HL-60 (cell line): ENCODE results near the gene DDX47.
"Not testable (repeated sequence)": the region's sequence is repeated elsewhere in the genome, so short reads cannot be mapped to it uniquely, and the experiment has no call there.

Experiments
- DNase-seq, 2 experiments: peaks; one replicate each; pipeline ENCODE4 v3.0.0-alpha.2; 2010 to 2020; ENCODE audit warnings: low read depth in 1 of 2, low spot score in 1 of 2
- H3K27ac ChIP-seq: fragments of 250-450 bp; sonication (Bioruptor Pico); replicated peaks from 2 replicates; pipeline ENCODE4 v1.5.1; 2020; ENCODE audit warnings: mild to moderate bottlenecking, moderate library complexity
- H3K27me3 ChIP-seq: fragments of 250-450 bp; sonication (Bioruptor Pico); 2 replicates; pipeline ENCODE4 v1.5.1; 2021; ENCODE audit warnings: mild to moderate bottlenecking, moderate library complexity; ENCODE audit not compliant: insufficient read depth, poor library complexity, severe bottlenecking
- H3K4me3 ChIP-seq: replicated peaks from 2 replicates; pipeline ENCODE4 v1.5.1; 2011; ENCODE audit warnings: mild to moderate bottlenecking, control low read depth, low read length; ENCODE audit not compliant: insufficient read depth
- GABPA ChIP-seq: IDR thresholded peaks from 2 replicates; pipeline ENCODE4 v1.6.1; 2012; ENCODE audit warnings: low read depth
- POLR2AphosphoS5 ChIP-seq: IDR thresholded peaks from 2 replicates; pipeline ENCODE4 v1.6.1; 2012; ENCODE audit warnings: low read depth
- SPI1 ChIP-seq: IDR thresholded peaks from 2 replicates; pipeline ENCODE4 v1.6.1; 2012; ENCODE audit warnings: low read depth, mild to moderate bottlenecking, borderline replicate concordance
- TF ChIP-seq, protein P1 (sequence below): IDR thresholded peaks from 2 replicates; pipeline ENCODE4 v1.6.1; 2012; ENCODE audit warnings: low read depth; ENCODE audit not compliant: insufficient replicate concordance
- TF ChIP-seq, protein P2 (sequence below): IDR thresholded peaks from one replicate; pipeline ENCODE4 v1.5.1; 2011; ENCODE audit warnings: low read length, control low read depth, inconsistent platforms; ENCODE audit not compliant: insufficient read depth

Gene DDX47

DNA sequence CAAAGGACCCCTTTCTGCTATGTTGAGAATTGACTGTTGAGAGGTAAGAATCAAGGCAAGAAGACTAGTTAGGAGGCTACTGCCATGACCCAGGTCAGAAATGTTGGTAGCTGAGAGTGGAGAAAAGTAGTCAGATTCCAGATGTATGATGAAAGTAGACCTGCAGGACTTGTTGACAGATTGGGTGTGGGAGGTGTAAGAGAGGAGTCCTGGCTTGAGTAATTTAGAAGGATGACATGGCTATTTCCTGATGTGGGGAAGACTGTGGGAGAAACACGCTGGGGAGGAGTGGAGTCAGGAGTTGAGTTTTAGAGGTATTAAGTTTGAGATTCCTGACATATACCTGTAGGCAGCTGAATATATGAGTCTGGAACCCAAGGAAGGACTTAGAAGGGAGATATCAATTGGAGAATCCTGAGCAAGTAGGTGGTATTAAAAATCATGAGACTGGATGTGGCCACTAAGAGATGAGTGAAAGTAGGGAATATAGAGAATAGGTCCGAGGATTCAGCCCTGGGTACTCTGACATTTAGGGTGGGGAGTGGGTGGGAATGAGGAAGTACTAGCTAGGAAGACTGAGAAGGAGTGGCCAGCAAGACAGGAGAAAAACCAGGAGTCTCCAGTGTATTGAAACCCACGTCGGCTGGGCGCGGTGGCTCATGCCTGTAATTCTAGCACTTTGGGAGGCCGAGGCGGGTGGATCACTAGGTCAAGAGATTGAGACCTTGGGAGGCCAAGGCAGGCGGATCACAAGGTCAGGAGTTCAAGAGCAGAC lies 12.6 kb upstream of the DDX47 start:
- no peaks in the 10 kb centered on the region for H3K27me3 ChIP-seq
- no peak overlapping the region for H3K4me3 ChIP-seq
- no peak for DNase-seq
- TF ChIP-seq, protein P1, sequence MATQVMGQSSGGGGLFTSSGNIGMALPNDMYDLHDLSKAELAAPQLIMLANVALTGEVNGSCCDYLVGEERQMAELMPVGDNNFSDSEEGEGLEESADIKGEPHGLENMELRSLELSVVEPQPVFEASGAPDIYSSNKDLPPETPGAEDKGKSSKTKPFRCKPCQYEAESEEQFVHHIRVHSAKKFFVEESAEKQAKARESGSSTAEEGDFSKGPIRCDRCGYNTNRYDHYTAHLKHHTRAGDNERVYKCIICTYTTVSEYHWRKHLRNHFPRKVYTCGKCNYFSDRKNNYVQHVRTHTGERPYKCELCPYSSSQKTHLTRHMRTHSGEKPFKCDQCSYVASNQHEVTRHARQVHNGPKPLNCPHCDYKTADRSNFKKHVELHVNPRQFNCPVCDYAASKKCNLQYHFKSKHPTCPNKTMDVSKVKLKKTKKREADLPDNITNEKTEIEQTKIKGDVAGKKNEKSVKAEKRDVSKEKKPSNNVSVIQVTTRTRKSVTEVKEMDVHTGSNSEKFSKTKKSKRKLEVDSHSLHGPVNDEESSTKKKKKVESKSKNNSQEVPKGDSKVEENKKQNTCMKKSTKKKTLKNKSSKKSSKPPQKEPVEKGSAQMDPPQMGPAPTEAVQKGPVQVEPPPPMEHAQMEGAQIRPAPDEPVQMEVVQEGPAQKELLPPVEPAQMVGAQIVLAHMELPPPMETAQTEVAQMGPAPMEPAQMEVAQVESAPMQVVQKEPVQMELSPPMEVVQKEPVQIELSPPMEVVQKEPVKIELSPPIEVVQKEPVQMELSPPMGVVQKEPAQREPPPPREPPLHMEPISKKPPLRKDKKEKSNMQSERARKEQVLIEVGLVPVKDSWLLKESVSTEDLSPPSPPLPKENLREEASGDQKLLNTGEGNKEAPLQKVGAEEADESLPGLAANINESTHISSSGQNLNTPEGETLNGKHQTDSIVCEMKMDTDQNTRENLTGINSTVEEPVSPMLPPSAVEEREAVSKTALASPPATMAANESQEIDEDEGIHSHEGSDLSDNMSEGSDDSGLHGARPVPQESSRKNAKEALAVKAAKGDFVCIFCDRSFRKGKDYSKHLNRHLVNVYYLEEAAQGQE, result no peak
- TF ChIP-seq SPI1 (no peak), POLR2AphosphoS5 (no peak), GABPA (no peak)
- TF ChIP-seq, protein P2, sequence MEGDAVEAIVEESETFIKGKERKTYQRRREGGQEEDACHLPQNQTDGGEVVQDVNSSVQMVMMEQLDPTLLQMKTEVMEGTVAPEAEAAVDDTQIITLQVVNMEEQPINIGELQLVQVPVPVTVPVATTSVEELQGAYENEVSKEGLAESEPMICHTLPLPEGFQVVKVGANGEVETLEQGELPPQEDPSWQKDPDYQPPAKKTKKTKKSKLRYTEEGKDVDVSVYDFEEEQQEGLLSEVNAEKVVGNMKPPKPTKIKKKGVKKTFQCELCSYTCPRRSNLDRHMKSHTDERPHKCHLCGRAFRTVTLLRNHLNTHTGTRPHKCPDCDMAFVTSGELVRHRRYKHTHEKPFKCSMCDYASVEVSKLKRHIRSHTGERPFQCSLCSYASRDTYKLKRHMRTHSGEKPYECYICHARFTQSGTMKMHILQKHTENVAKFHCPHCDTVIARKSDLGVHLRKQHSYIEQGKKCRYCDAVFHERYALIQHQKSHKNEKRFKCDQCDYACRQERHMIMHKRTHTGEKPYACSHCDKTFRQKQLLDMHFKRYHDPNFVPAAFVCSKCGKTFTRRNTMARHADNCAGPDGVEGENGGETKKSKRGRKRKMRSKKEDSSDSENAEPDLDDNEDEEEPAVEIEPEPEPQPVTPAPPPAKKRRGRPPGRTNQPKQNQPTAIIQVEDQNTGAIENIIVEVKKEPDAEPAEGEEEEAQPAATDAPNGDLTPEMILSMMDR, result no peak
- H3K27ac ChIP-seq, result no peak overlapping the region

DNA sequence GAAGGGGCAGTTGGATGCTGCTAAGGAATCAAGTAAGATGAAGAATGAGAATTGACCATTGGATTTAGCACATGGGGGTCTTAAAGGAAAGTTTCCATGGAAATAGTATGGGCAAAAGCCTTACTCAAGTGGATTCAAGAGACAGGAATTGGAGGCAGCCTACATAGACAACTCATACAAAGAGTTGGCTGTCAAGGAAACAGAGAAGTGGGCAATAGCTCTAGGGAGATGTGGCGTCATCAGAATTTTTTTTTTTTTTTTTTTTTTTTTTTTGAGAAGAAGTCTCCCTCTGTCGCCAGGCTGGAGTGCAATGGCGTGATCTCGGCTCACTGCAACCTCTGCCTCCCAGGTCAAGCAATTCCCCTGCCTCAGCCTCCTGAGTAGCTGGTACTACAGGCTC lies 11.5 kb upstream of the DDX47 start:
- not testable (repeated sequence) for H3K4me3 ChIP-seq, DNase-seq, H3K27ac ChIP-seq

DNA sequence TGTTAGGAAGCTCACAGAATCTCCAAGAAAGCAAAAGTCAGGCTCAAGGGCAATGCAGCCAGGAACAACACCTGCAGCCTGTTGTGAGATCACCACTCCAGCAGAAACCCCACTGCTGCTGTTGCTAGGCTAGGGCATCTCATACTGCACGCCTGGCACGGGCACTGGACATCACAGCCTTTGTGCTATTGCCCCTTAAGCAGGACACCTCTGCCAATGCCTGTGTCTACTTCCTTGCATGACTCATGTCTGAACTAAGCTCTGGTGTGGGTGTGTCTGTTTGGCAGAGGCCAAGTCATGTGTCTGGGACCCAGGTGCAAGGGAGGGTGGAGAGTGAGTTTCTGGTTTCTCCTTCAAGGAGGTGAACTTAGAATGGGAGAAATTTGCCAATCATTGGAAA lies 10.0 kb upstream of the DDX47 start:
- Histone ChIP-seq H3K27me3 (no peaks in the 10 kb centered on the region), H3K4me3 (no peak overlapping the region), H3K27ac (no peak overlapping the region)
- DNase-seq, result peak; percentile 35 to 50
- no peak for TF ChIP-seq SPI1
- TF ChIP-seq, protein P2, result no peak
- no peak for TF ChIP-seq GABPA
- TF ChIP-seq, protein P1, result no peak
- TF ChIP-seq POLR2AphosphoS5, result no peak

More for the DNA sequence above, 11.5 kb upstream of the DDX47 start:
- not testable (repeated sequence) for H3K27me3 ChIP-seq

DNA sequence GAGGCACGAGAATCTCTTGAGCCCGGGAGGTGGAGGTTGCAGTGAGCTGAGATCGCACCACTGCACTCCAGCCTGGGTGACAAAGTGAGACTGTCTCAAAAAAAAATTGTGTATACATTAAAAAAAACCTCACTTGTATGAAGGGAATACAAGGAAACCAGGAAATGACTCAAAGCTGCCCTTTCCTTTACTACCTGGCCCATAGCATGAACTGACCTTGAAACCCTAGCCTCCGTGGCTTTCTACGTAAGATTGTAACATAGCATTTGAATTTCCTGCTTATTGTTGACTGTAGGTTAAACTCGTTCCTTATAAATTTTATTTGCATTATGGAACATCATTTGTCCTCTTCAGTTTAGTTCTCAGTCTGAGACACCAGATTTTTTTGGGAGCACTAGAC lies 9.1 kb upstream of the DDX47 start:
- TF ChIP-seq, protein P2, result no peak
- TF ChIP-seq, protein P1, result no peak
- TF ChIP-seq POLR2AphosphoS5 (no peak), SPI1 (no peak), GABPA (no peak)
- Histone ChIP-seq H3K27ac (no peak overlapping the region), H3K4me3 (no peak overlapping the region), H3K27me3 (no peaks in the 10 kb centered on the region)
- DNase-seq, result no peak
